ENCODE measurements around the gene MYB.
A peak's percentile ranks its signal among the peaks of the same experiment; 100 is the strongest.

MYB gene

GRCh38 chr6:135260612-135261011 is 79.5 kb downstream of the MYB start:
- no peak for TF ChIP-seq CTCF (IDR thresholded peaks at IDR 0.05; ENCODE audit: low read depth, low read length, missing control alignments)
- Histone ChIP-seq H3K4me3 (ENCODE audit: low read depth, low read length) (no peak overlapping the region), H3K27ac (no peak overlapping the region), H3K27me3 (replicated peaks) (no peaks in the 10 kb centered on the region), H3K36me3 (replicated peaks) (no peaks in the 10 kb centered on the region)
- no peak for DNase-seq
- in situ Hi-C loops (cut with HindIII; ENCODE audit: low pct_ligation_motif_present, low sequenced_read_pairs), result no loop called here

GRCh38 chr6:135261872-135262725 is 81.0 kb downstream of the MYB start:
- no peaks in the 10 kb centered on the region for H3K36me3 ChIP-seq (replicated peaks)
- in situ Hi-C loops (cut with HindIII; ENCODE audit: low pct_ligation_motif_present, low sequenced_read_pairs), result no loop called here
- H3K27me3 ChIP-seq (replicated peaks), result no peaks in the 10 kb centered on the region
- peak; percentile 7 for DNase-seq
- no peak overlapping the region for H3K4me3 ChIP-seq (ENCODE audit: low read depth, low read length)
- no peak for TF ChIP-seq CTCF (IDR thresholded peaks at IDR 0.05; ENCODE audit: low read depth, low read length, missing control alignments)
- no peak overlapping the region for H3K27ac ChIP-seq

- H3K4me3 ChIP-seq (ENCODE audit: low read depth, low read length), result no peak overlapping the region
- no peak for TF ChIP-seq CTCF (IDR thresholded peaks at IDR 0.05; ENCODE audit: low read depth, low read length, missing control alignments)
- H3K27me3 ChIP-seq (replicated peaks), result no peaks in the 10 kb centered on the region
- H3K27ac ChIP-seq, result no peak overlapping the region
- in situ Hi-C loops (cut with HindIII; ENCODE audit: low pct_ligation_motif_present, low sequenced_read_pairs), result no loop called here
- no peaks in the 10 kb centered on the region for H3K36me3 ChIP-seq (replicated peaks)
- no peak for DNase-seq
Observed at GRCh38 chr6:135265278-135265677, 84.2 kb downstream of the MYB start.

GRCh38 chr6:135266675-135267074 is 85.6 kb downstream of the MYB start:
- in situ Hi-C loops (cut with HindIII; ENCODE audit: low pct_ligation_motif_present, low sequenced_read_pairs), result no loop called here
- no peaks in the 10 kb centered on the region for H3K36me3 ChIP-seq (replicated peaks)

GRCh38 chr6:135267085-135267484 is 86.0 kb downstream of the MYB start:
- no peak overlapping the region for H3K27ac ChIP-seq
- in situ Hi-C loops (cut with HindIII; ENCODE audit: low pct_ligation_motif_present, low sequenced_read_pairs), result no loop called here
- DNase-seq, result no peak
- no peaks in the 10 kb centered on the region for H3K27me3 ChIP-seq (replicated peaks)
- no peak for TF ChIP-seq CTCF (IDR thresholded peaks at IDR 0.05; ENCODE audit: low read depth, low read length, missing control alignments)
- H3K36me3 ChIP-seq (replicated peaks), result no peaks in the 10 kb centered on the region
- no peak overlapping the region for H3K4me3 ChIP-seq (ENCODE audit: low read depth, low read length)

More at GRCh38 chr6:135266675-135267074, 85.6 kb downstream of the MYB start:
- Histone ChIP-seq H3K4me3 (ENCODE audit: low read depth, low read length) (no peak overlapping the region), H3K27ac (no peak overlapping the region), H3K27me3 (replicated peaks) (no peaks in the 10 kb centered on the region)
- DNase-seq, result no peak
- TF ChIP-seq CTCF (IDR thresholded peaks at IDR 0.05; ENCODE audit: low read depth, low read length, missing control alignments), result no peak

GRCh38 chr6:135268263-135268662 is 87.2 kb downstream of the MYB start:
- DNase-seq, result no peak
- no peaks in the 10 kb centered on the region for H3K36me3 ChIP-seq (replicated peaks)
- no peak for TF ChIP-seq CTCF (IDR thresholded peaks at IDR 0.05; ENCODE audit: low read depth, low read length, missing control alignments)
- in situ Hi-C loops (cut with HindIII; ENCODE audit: low pct_ligation_motif_present, low sequenced_read_pairs), result no loop called here
- no peak overlapping the region for H3K27ac ChIP-seq
- H3K27me3 ChIP-seq (replicated peaks), result no peaks in the 10 kb centered on the region
- no peak overlapping the region for H3K4me3 ChIP-seq (ENCODE audit: low read depth, low read length)
